Measurements from ENCODE around the gene BMP7. TPM values are rescaled to one million over a fixed set of nuclear protein-coding genes. Genes with fewer than 3 reads are reported as not detected.
"Not testable (repeated sequence)": the region's sequence is repeated elsewhere in the genome, so short reads cannot be mapped to it uniquely, and the experiment has no call there.

The BMP7 gene
- polyA plus RNA-seq, 1 donor from 2014 or later, result not detected

DNA sequence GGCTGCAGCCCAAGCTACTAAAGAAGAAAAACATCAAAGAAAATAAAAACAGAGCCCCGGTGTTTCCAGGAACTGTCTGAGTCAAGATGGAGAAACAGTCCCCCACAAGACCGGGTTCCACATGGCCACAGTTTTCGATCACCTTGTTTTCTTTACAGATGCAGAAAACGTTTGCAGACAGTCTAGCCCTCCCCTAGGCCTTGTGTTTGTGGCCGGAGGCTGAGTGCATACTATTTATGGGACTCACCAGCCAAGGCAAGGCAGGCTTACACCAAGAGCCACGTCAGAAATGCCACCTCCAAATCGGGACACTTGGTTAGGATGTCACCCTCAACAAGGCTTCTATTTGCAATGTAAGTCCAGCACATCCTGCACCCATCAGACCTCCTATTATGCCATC, 97.3 kb downstream of the BMP7 start:
- Mint-ChIP-seq H3K4me1 (no peaks in the 10 kb centered on the region), H3K9me3 (peaks cover 0 to 1% (median 0%) of the 10 kb centered on the region in 3 donors), H3K27me3 (no peaks in the 10 kb centered on the region), H3K27ac (no peak overlapping the region), H3K36me3 (no peaks in the 10 kb centered on the region), H3K4me3 (no peak overlapping the region)

- Mint-ChIP-seq H3K27me3 (no peaks in the 10 kb centered on the region), H3K27ac (no peak overlapping the region), H3K4me3 (no peak overlapping the region), H3K4me1 (no peaks in the 10 kb centered on the region), H3K9me3 (peaks cover 0 to 6% (median 0%) of the 10 kb centered on the region in 3 donors), H3K36me3 (no peaks in the 10 kb centered on the region)
Measured at GRCh38 chr20:57167971-57168701, 98.3 kb downstream of the BMP7 start.

DNA sequence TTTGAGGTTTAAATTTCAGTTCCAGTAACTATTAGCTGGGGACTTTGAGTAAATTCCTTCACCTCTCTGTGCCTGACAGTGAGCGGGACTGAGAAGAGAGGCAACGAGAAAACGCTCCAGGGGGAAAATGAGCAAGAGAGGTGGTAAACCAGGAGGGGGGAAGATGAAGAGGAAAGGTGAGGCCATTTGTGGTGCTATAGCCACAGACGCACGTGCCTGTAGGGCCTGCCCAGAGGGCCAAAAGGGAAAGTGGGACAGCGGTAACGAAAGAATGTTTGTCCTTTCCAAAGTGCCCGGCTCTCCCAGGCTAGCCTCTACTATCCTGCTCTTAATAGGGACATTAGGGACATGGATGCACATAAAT, 99.2 kb downstream of the BMP7 start:
- peaks cover 0 to 6% (median 0%) of the 10 kb centered on the region in 3 donors for H3K9me3 Mint-ChIP-seq
- no peak overlapping the region for H3K27ac Mint-ChIP-seq
- H3K36me3 Mint-ChIP-seq, result no peaks in the 10 kb centered on the region
- H3K27me3 Mint-ChIP-seq, result no peaks in the 10 kb centered on the region
- no peaks in the 10 kb centered on the region for H3K4me1 Mint-ChIP-seq
- no peak overlapping the region for H3K4me3 Mint-ChIP-seq

DNA sequence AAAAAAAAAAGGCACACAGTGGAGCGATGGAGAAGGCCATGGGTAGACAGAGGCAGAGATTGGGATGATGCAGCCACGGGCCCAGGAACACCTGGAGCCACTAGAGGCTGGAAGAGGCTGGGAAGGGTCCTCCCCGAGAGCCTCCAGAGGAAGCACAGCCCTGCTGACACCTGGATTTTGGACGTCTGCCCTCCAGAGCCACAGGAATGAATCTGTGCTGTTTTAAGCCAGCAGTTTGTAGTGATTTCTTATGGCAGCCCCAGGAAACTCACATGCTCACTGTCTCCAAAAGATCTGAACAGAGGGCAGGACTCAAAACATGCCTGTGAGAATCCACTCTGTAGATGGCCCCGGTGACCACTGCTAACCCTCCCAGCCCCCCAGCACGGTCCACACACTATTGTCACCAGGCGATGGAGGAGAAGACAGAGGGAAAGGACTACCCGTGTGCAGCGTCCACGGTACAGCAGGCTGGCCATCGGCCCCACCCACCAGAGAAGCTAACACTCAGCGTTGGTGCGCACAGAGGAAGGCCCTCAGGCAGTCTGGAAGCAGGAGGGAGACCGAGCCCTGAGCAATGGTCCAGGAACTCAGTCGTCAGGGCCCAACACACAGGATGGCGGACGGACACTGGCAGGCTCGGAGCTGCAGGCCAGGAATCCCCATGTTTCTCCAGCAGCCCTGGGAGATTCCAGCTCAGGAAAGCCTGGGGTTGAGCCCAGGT, 99.7 kb downstream of the BMP7 start:
- no peaks in the 10 kb centered on the region for H3K27me3 Mint-ChIP-seq
- H3K4me1 Mint-ChIP-seq, result no peaks in the 10 kb centered on the region
- H3K4me3 Mint-ChIP-seq, result no peak overlapping the region
- no peak overlapping the region for H3K27ac Mint-ChIP-seq
- H3K9me3 Mint-ChIP-seq, result peaks cover 0 to 6% (median 0%) of the 10 kb centered on the region in 3 donors
- no peaks in the 10 kb centered on the region for H3K36me3 Mint-ChIP-seq

- Mint-ChIP-seq H3K4me1 (no peaks in the 10 kb centered on the region), H3K9me3 (peaks cover 0 to 6% (median 0%) of the 10 kb centered on the region in 3 donors), H3K27ac (peak overlapping the region in 1 of 3 donors; percentile 71), H3K4me3 (no peak overlapping the region), H3K36me3 (no peaks in the 10 kb centered on the region), H3K27me3 (no peaks in the 10 kb centered on the region)
Measured at GRCh38 chr20:57165427-57166004, 100.9 kb downstream of the BMP7 start.

GRCh38 chr20:57164872-57165271, 101.6 kb downstream of the BMP7 start:
- H3K4me1 Mint-ChIP-seq, result no peaks in the 10 kb centered on the region

GRCh38 chr20:57163041-57163440, 103.4 kb downstream of the BMP7 start:
- Mint-ChIP-seq H3K36me3 (no peaks in the 10 kb centered on the region), H3K27me3 (no peaks in the 10 kb centered on the region), H3K27ac (no peak overlapping the region), H3K4me3 (no peak overlapping the region), H3K4me1 (no peaks in the 10 kb centered on the region), H3K9me3 (peaks cover 0 to 6% (median 0%) of the 10 kb centered on the region in 3 donors)

More at GRCh38 chr20:57164872-57165271, 101.6 kb downstream of the BMP7 start:
- no peak overlapping the region for H3K4me3 Mint-ChIP-seq
- no peaks in the 10 kb centered on the region for H3K27me3 Mint-ChIP-seq
- peaks cover 0 to 6% (median 0%) of the 10 kb centered on the region in 3 donors for H3K9me3 Mint-ChIP-seq
- H3K27ac Mint-ChIP-seq, result peak overlapping the region in 1 of 3 donors; percentile 71
- no peaks in the 10 kb centered on the region for H3K36me3 Mint-ChIP-seq

DNA sequence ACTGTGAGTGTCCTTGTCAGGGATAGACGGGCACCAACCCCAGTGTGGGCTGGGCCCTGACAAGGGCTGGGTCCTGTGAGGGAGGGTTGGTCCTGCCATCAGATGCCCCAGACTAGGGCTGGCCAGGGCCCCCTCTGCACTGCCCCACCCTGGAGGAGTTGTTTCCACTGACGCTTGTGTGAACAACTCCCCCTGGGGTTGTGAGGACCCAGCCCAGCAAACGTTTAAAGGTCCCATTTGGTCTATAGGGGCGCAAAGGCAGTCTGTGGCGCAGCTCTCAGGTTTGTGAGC, 104.1 kb downstream of the BMP7 start:
- H3K4me1 Mint-ChIP-seq, result no peaks in the 10 kb centered on the region
- no peak overlapping the region for H3K27ac Mint-ChIP-seq
- no peak overlapping the region for H3K4me3 Mint-ChIP-seq
- no peaks in the 10 kb centered on the region for H3K27me3 Mint-ChIP-seq
- H3K9me3 Mint-ChIP-seq, result peaks cover 0 to 6% (median 0%) of the 10 kb centered on the region in 3 donors
- H3K36me3 Mint-ChIP-seq, result no peaks in the 10 kb centered on the region

DNA sequence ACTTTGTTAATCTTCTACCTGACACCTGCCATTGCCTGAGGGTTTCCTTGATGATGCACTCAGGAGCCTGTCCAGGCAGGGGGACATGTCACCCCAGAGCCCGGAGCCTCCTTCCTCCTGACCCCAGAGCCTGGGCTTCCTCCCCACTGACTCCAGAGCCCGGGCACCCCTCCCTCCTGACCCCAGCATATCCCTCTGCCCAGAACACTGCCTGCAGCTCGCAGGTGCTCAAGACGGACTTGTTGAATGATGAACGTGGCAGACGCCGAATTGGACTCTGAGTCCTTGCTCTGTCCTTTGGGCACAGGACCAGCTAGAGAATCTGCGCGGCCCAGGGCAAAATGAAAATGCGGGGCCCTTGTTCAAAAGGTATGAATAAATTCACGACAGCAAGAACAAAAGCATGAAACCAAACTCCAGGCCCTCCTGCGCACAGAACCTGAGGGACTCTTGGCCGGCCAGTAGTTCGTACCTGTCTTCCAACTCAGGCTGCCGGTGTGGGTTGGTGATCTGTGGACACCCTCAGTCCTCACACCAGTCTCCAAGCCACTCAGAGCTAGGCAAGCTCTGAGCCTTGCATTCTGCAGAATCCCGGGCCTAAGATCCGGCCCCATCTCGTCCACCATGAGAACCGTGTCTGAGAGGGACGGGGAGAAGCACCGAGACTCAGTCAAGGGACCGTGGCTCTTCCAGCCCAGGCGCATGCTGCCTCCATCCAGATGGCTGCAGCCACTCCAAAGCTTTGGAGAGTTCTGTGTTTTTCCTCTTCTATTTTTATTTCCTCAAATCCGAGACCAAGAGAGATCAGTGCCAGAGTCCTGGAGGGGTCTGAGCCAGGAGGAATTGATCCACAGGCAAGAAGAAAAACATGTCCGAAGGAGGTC, 104.7 kb downstream of the BMP7 start:
- Mint-ChIP-seq H3K9me3 (peaks cover 0 to 6% (median 0%) of the 10 kb centered on the region in 3 donors), H3K4me3 (no peak overlapping the region), H3K27me3 (no peaks in the 10 kb centered on the region), H3K4me1 (no peaks in the 10 kb centered on the region), H3K27ac (no peak overlapping the region), H3K36me3 (no peaks in the 10 kb centered on the region)

GRCh38 chr20:57160985-57161384, 105.5 kb downstream of the BMP7 start:
- peaks cover 0 to 6% (median 0%) of the 10 kb centered on the region in 3 donors for H3K9me3 Mint-ChIP-seq
- no peaks in the 10 kb centered on the region for H3K4me1 Mint-ChIP-seq
- H3K27me3 Mint-ChIP-seq, result no peaks in the 10 kb centered on the region
- H3K4me3 Mint-ChIP-seq, result no peak overlapping the region
- no peaks in the 10 kb centered on the region for H3K36me3 Mint-ChIP-seq
- H3K27ac Mint-ChIP-seq, result no peak overlapping the region

- no peaks in the 10 kb centered on the region for H3K4me1 Mint-ChIP-seq
Measured at GRCh38 chr20:57159945-57160610, 106.4 kb downstream of the BMP7 start.

DNA sequence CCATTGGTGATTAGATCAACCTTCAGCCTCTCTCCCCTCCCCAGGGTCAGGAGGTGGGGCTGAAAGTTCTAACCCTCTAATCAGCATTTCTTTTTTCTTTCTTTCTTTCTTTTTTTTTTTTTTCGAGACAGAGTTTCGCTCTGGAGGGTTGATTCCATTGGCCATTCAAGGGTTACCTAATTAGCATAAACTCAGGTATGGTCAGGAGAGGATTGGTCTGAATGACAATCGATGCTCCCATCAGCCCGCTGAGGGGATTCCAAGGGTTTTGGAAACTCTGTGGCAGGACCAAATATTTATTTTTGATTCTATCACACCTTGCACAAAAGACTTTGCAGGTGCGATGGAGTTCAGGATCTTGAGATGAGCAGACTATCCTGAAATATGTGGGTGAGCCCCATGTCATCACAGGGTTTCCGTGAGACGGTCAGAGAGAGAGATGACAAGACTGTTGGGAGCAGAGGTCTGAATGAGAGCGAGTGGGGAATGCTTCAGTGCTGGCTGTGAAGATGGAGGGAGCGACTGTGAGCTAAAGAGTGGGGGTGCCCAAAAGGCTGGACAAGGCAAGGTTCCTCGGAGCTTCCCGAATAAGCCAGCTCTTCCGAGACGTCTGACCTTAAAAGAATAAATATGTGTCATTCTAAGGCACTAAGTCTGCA, 107.1 kb downstream of the BMP7 start:
- Mint-ChIP-seq H3K4me3 (no peak overlapping the region), H3K36me3 (no peaks in the 10 kb centered on the region), H3K9me3 (peaks cover 0 to 6% (median 2%) of the 10 kb centered on the region in 3 donors), H3K4me1 (no peaks in the 10 kb centered on the region), H3K27me3 (no peaks in the 10 kb centered on the region), H3K27ac (peak overlapping the region in 1 of 3 donors; percentile 65)

More at GRCh38 chr20:57159945-57160610, 106.4 kb downstream of the BMP7 start:
- Mint-ChIP-seq H3K36me3 (no peaks in the 10 kb centered on the region), H3K27ac (no peak overlapping the region), H3K9me3 (peaks cover 0 to 6% (median 0%) of the 10 kb centered on the region in 3 donors), H3K4me3 (no peak overlapping the region), H3K27me3 (no peaks in the 10 kb centered on the region)

DNA sequence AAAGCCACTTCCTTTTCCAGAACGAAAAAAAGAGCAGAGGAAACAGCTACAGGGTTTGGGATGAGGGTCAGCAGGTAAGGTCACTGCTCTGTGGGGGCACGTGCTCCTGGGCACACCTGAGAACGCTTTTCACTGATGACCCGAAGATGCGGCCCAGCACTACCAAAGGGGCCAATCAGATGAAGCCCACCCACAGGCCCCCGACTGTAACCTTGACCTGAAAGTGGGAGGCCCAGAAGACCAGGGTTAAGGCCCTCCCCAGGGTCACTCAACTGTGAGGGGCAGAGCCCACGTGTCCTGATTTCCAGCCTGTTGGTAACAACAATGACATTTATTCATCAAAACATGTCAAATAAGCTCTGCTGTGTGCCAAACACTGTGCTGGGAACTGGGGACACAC, 108.0 kb downstream of the BMP7 start:
- H3K27me3 Mint-ChIP-seq, result no peaks in the 10 kb centered on the region
- no peak overlapping the region for H3K4me3 Mint-ChIP-seq
- H3K4me1 Mint-ChIP-seq, result no peaks in the 10 kb centered on the region
- no peaks in the 10 kb centered on the region for H3K36me3 Mint-ChIP-seq
- no peak overlapping the region for H3K27ac Mint-ChIP-seq
- peaks cover 0 to 2% (median 0%) of the 10 kb centered on the region in 3 donors for H3K9me3 Mint-ChIP-seq

DNA sequence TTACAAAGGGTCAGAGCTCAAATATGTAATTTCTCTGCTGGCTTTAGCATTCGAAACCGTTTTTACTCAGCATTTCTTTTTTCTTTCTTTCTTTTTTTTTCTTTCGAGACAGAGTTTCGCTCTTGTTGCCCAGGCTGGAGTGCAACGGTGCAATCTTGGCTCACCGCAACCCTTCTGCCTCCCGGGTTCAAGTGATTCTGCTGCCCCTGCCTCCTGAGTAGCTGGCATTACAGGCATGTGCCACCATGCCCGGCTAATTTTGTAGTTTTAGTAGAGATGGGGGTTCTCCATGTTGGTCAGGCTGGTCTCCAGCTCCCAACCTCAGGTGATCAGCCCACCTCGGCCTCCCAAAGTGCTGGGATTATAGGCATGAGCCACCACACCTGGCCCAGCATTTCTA, 108.7 kb downstream of the BMP7 start:
- H3K27me3 Mint-ChIP-seq, H3K27ac Mint-ChIP-seq, H3K4me3 Mint-ChIP-seq, H3K36me3 Mint-ChIP-seq, H3K9me3 Mint-ChIP-seq, H3K4me1 Mint-ChIP-seq: not testable (repeated sequence)

Measured in IgD-negative memory B cell (primary cell).